ENCODE data around the gene RDH5.

DNA sequence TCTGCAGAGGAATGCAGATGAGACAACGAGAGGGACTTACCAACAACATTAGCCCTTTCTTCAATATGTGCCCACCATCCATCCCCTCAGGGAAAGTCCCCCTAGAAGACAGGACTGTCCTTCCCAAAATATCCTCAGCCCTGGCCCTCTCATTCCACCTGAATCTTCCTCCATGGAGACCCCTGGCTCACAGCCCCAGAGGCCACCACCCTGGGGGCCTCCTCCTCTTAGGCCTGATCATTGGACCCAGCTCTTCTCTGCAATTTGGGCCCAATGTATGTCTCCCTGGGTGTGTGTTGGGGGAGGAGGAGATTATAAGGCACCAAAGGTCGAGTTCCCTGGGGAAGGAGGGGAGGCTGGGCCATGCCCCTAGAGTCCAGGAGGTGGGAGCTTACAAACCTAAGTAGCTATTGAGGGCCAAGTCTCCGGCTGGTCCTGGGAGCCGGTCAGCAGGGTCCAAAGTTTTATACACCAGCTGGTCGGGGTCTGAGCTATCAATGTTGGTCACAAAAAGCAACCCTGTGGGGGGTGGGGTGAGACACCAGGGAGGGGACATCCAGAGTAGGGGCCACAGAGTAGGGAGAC, 20.6 kb upstream of the RDH5 start:
- no peak for TF ChIP-seq RAD21 (IDR thresholded peaks at IDR 0.05; ENCODE audit: low read length)
- TF ChIP-seq POLR2A (IDR thresholded peaks at IDR 0.05; ENCODE audit: low read depth, low read length) = no peak
